Neural cell (in vitro differentiated cells): ENCODE data around the gene RBM17. TPM values are rescaled to one million over a fixed set of nuclear protein-coding genes. Genes with fewer than 3 reads are reported as not detected.

Experiments
- H2AFZ ChIP-seq: fragments of 200-600, 300-800 bp; sonication (generic), shearing (Covaris generic); 2 replicates; pipeline ENCODE4 v1.6.0; 2014; ENCODE audit warnings: low read depth, mild to moderate bottlenecking, antibody characterized with exemption, low read length, moderate library complexity
- H3F3A ChIP-seq: fragments of 200-600 bp; shearing (Covaris generic); 2 replicates; pipeline ENCODE4 v1.6.1; 2016; ENCODE audit warnings: mild to moderate bottlenecking, moderate library complexity, mixed read lengths, antibody characterized with exemption, low read length; ENCODE audit not compliant: insufficient read depth, poor library complexity, severe bottlenecking
- H3K27ac ChIP-seq: fragments of 200-600, 300-800 bp; sonication (generic), shearing (Covaris generic); 2 replicates; pipeline ENCODE4 v1.5.1; 2014; ENCODE audit warnings: mild to moderate bottlenecking, low read length, moderate library complexity
- H3K27me3 ChIP-seq: fragments of 300-800, 200-600 bp; sonication (generic), shearing (Covaris generic); 2 replicates; pipeline ENCODE4 v1.6.0; 2014; ENCODE audit warnings: mild to moderate bottlenecking, low read depth, low read length, moderate library complexity; ENCODE audit not compliant: insufficient read depth
- H3K36me3 ChIP-seq: fragments of 300-800, 200-600 bp; sonication (generic), shearing (Covaris generic); 2 replicates; pipeline ENCODE4 v1.5.1; 2014; ENCODE audit warnings: mild to moderate bottlenecking, antibody characterized with exemption, low read length, moderate library complexity; ENCODE audit not compliant: insufficient read depth
- H3K4me2 ChIP-seq: fragments of 300-800, 200-600 bp; sonication (generic), shearing (Covaris generic); 2 replicates; pipeline ENCODE4 v1.6.0; 2014; ENCODE audit warnings: mild to moderate bottlenecking, low read length
- H3K4me3 ChIP-seq: fragments of 300-800, 200-600 bp; sonication (generic), shearing (Covaris generic); 2 replicates; pipeline ENCODE4 v1.5.1; 2014; ENCODE audit warnings: mild to moderate bottlenecking, low read length, moderate library complexity
- H3K79me2 ChIP-seq: fragments of 200-600 bp; shearing (Covaris generic); replicated peaks from 2 replicates; pipeline ENCODE4 v1.6.0; 2014; ENCODE audit warnings: mild to moderate bottlenecking, low read length, moderate library complexity; ENCODE audit not compliant: insufficient read depth
- H3K9ac ChIP-seq: fragments of 300-800, 200-600 bp; sonication (generic), shearing (Covaris generic); 2 replicates; pipeline ENCODE4 v1.6.1; 2016; ENCODE audit warnings: mild to moderate bottlenecking, low read length, mixed read lengths
- H3K9me2 ChIP-seq: fragments of 200-600 bp; shearing (Covaris generic); 2 replicates; pipeline ENCODE4 v1.6.1; 2016; ENCODE audit warnings: mild to moderate bottlenecking, low read length, mixed read lengths; ENCODE audit not compliant: insufficient read depth
- H3K9me3 ChIP-seq: fragments of 200-600, 300-800 bp; sonication (generic), shearing (Covaris generic); 2 replicates; pipeline ENCODE4 v1.6.1; 2016; ENCODE audit warnings: mild to moderate bottlenecking, mixed run types, low read length, moderate library complexity, mixed read lengths
- H4K20me1 ChIP-seq: fragments of 200-600 bp; shearing (Covaris generic); 2 replicates; pipeline ENCODE4 v1.6.1; 2016; ENCODE audit warnings: mild to moderate bottlenecking, mixed run types; ENCODE audit not compliant: insufficient read depth
- EP300 ChIP-seq: fragments of 450-650 bp; conservative IDR thresholded peaks from 2 replicates; pipeline ENCODE4 v1.6.1; 2014; ENCODE audit warnings: antibody characterized with exemption, mild to moderate bottlenecking, moderate library complexity; ENCODE audit not compliant: poor library complexity, severe bottlenecking
- EZH2 ChIP-seq: fragments of 200-600, 300-800 bp; shearing (Covaris generic), sonication (generic); IDR thresholded peaks from 2 replicates; pipeline ENCODE4 v1.6.1; 2014; ENCODE audit warnings: antibody characterized with exemption, low read length, borderline replicate concordance, mild to moderate bottlenecking; ENCODE audit not compliant: insufficient read depth, poor library complexity, severe bottlenecking
- MXI1 ChIP-seq: fragments of 450-650 bp; conservative IDR thresholded peaks from 2 replicates; pipeline ENCODE4 v1.6.1; 2014; ENCODE audit warnings: antibody characterized with exemption, mild to moderate bottlenecking; ENCODE audit not compliant: poor library complexity, severe bottlenecking
- POLR2AphosphoS5 ChIP-seq: IDR thresholded peaks from 2 replicates; pipeline ENCODE4 v1.6.1; 2012
- RAD21 ChIP-seq: fragments of 450-650 bp; conservative IDR thresholded peaks from 2 replicates; pipeline ENCODE4 v1.6.1; 2014; ENCODE audit warnings: antibody characterized with exemption, mild to moderate bottlenecking, moderate library complexity
- SMC3 ChIP-seq: fragments of 450-650 bp; conservative IDR thresholded peaks from 2 replicates; pipeline ENCODE4 v1.6.1; 2014; ENCODE audit warnings: antibody characterized with exemption, mild to moderate bottlenecking, moderate library complexity; ENCODE audit not compliant: poor library complexity
- TAF1 ChIP-seq: IDR thresholded peaks from 2 replicates; pipeline ENCODE4 v1.6.1; 2012; ENCODE audit warnings: low read depth
- polyA plus RNA-seq: library from polyadenylated mRNA; depleted of rRNA; stranded (reverse); fragments of >200 nt; gene quantifications from 2 replicates; pipeline ENCODE4 v1.2.3, GENCODE V29; 2014
- TF ChIP-seq, protein P1 (sequence below): fragments of 450-650 bp; IDR thresholded peaks from 2 replicates; pipeline ENCODE4 v1.5.1; 2014; ENCODE audit warnings: antibody characterized with exemption, mild to moderate bottlenecking, moderate library complexity; ENCODE audit not compliant: poor library complexity, severe bottlenecking
- TF ChIP-seq, protein P2 (sequence below): IDR thresholded peaks from 2 replicates; pipeline ENCODE4 v1.6.1; 2012; ENCODE audit warnings: borderline replicate concordance

Gene RBM17
- polyA plus RNA-seq, 1 donor from 2014 or later: 109 TPM

DNA sequence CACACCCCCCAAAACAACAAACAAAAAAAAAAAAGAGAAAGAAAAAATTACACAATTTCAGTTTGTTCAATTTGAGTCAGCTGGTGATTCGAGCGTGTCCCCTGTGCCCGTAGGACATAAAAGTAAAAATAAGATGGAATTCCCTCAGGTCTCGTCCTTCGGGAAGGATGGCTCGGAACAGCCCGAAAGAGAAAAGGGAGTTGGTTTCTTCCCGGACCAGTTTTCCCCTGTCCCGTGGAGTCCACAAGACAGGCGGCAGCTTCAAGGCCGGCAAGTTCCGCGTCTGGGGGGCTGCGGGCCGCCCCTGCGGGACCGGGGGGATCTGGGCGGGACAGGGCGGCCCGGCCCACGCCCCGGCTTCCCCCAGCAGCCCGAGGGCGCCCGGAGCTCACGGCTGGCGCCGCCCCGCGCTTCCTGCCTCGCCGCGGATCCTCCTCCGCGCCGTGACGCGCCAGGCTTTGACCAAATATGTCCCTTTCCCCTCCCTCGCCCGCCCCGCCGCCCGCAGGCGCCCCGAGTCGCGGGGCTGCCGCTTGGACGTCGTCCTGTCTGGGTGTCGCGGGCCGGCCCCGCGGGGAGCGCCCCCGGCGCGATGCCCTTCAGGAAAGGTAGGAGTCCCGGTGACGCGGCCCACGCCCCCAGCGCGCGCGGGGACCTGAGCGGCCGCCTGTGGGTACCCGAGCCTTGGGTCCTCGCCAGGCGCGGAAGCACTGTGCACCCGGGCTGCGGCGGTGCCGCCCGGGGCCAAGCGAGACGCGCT is 55.8 kb downstream of the RBM17 start:
- H3K27me3 ChIP-seq: peaks cover 25% of the 10 kb centered on the region
- peak overlapping the region; percentile 60 for H3K9ac ChIP-seq

DNA sequence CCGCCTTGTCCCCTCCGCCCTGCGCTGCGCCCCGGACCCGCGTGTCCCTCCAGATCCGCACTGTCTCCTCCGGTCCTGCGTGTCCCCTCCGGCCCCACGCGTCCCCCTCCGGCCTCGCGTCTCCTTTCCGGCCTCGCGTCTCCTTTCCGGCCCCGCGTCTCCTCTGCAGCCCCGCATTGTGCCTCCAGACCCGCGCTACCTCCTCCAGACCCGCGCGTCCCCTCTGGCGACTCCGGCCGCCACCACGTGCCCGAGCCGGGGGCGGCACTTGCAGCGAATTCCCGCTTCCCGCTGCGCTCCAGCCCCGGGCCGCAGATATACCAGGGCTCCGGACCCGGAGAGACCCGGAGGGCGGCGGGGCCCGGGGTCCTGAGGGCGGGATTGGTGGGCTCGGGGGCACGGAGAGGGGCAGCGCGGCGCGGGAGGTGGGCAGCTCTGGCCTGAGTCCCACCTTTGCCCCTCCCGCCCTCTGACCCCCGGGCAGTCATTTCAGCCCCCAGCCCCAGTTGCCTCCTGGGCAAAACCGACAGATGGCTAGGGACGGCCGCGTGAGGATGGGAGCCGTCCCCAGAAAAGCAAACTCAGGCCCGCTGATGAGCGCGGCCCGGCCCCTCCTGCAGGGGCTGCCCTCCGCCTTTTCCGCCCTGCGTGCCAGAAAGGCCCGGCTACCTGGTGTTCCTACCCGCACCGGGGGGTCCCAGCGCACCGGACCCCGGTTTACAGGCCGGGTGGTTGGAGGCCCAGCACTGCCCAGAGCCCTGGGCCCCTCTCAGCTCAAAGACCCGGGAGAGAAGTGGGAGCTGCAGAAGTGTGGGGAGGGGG is 56.5 kb downstream of the RBM17 start:
- Histone ChIP-seq H2AFZ (peak overlapping the region; percentile 33), H3K9ac (peak overlapping the region; percentile 60), H3K9me2 (no peaks in the 10 kb centered on the region), H3K4me3 (peak overlapping the region; percentile 70), H3K4me2 (no peak overlapping the region), H3K9me3 (no peaks in the 10 kb centered on the region), H3K79me2 (no peaks in the 10 kb centered on the region), H3K36me3 (no peaks in the 10 kb centered on the region), H3K27ac (no peak overlapping the region), H3F3A (no peaks in the 10 kb centered on the region), H3K27me3 (peaks cover 25% of the 10 kb centered on the region), H4K20me1 (no peaks in the 10 kb centered on the region)
- no peak for TF ChIP-seq SMC3

More for the DNA sequence above, 55.8 kb downstream of the RBM17 start:
- no peak overlapping the region for H3K4me2 ChIP-seq
- TF ChIP-seq POLR2AphosphoS5: peak; percentile 17
- TF ChIP-seq SMC3: peak; percentile 24
- no peak for TF ChIP-seq TAF1
- TF ChIP-seq, protein P1, sequence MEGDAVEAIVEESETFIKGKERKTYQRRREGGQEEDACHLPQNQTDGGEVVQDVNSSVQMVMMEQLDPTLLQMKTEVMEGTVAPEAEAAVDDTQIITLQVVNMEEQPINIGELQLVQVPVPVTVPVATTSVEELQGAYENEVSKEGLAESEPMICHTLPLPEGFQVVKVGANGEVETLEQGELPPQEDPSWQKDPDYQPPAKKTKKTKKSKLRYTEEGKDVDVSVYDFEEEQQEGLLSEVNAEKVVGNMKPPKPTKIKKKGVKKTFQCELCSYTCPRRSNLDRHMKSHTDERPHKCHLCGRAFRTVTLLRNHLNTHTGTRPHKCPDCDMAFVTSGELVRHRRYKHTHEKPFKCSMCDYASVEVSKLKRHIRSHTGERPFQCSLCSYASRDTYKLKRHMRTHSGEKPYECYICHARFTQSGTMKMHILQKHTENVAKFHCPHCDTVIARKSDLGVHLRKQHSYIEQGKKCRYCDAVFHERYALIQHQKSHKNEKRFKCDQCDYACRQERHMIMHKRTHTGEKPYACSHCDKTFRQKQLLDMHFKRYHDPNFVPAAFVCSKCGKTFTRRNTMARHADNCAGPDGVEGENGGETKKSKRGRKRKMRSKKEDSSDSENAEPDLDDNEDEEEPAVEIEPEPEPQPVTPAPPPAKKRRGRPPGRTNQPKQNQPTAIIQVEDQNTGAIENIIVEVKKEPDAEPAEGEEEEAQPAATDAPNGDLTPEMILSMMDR: no peak
- TF ChIP-seq RAD21: no peak
- TF ChIP-seq EZH2: no peak
- peak; percentile 54 for TF ChIP-seq MXI1
- TF ChIP-seq, protein P2, sequence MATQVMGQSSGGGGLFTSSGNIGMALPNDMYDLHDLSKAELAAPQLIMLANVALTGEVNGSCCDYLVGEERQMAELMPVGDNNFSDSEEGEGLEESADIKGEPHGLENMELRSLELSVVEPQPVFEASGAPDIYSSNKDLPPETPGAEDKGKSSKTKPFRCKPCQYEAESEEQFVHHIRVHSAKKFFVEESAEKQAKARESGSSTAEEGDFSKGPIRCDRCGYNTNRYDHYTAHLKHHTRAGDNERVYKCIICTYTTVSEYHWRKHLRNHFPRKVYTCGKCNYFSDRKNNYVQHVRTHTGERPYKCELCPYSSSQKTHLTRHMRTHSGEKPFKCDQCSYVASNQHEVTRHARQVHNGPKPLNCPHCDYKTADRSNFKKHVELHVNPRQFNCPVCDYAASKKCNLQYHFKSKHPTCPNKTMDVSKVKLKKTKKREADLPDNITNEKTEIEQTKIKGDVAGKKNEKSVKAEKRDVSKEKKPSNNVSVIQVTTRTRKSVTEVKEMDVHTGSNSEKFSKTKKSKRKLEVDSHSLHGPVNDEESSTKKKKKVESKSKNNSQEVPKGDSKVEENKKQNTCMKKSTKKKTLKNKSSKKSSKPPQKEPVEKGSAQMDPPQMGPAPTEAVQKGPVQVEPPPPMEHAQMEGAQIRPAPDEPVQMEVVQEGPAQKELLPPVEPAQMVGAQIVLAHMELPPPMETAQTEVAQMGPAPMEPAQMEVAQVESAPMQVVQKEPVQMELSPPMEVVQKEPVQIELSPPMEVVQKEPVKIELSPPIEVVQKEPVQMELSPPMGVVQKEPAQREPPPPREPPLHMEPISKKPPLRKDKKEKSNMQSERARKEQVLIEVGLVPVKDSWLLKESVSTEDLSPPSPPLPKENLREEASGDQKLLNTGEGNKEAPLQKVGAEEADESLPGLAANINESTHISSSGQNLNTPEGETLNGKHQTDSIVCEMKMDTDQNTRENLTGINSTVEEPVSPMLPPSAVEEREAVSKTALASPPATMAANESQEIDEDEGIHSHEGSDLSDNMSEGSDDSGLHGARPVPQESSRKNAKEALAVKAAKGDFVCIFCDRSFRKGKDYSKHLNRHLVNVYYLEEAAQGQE: no peak
- no peak for TF ChIP-seq EP300
- no peaks in the 10 kb centered on the region for H3F3A ChIP-seq
- no peak overlapping the region for H3K27ac ChIP-seq
- no peaks in the 10 kb centered on the region for H3K9me3 ChIP-seq
- H3K4me3 ChIP-seq: peak overlapping the region; percentile 70
- H2AFZ ChIP-seq: peak overlapping the region; percentile 33
- H4K20me1 ChIP-seq: no peaks in the 10 kb centered on the region
- H3K9me2 ChIP-seq: no peaks in the 10 kb centered on the region
- H3K79me2 ChIP-seq: no peaks in the 10 kb centered on the region
- no peaks in the 10 kb centered on the region for H3K36me3 ChIP-seq
